ENCODE measurements around the gene ATP2B3.

ATP2B3 gene

DNA sequence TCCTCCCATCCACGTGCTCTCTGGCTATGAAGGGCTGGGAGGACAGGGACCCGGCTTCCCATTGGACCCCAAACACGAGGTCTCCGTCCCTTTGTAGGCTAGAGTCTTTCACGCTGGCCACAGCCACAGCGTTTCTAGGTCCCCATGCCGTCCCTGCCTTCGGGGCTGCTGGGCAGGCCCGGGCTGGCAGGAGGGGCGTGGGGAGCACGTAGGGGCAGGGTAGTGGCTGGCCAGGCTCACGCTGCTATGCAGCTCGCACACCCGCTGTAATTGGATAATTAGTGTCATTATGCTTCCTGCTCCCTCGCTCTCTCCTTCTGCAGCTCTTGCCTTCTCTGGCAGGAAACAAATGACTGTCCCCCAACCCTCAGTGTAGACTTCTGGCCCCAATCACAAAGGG, 9.8 kb downstream of the ATP2B3 start:
- H3K9me3 ChIP-seq (ENCODE audit: control insufficient read depth in 2 of 2, low read length in 2 of 2): no peaks in the 10 kb centered on the region
- H3K9ac ChIP-seq (ENCODE audit: low read depth in 1 of 2, low read length in 2 of 2): no peak overlapping the region
- peaks cover 7 to 11% of the 10 kb centered on the region in 2 donors for H3K27me3 ChIP-seq (ENCODE audit: control insufficient read depth in 2 of 2, insufficient read depth in 2 of 2, low read length in 2 of 2)
- H3K4me3 ChIP-seq (ENCODE audit: low read length in 2 of 2): no peak overlapping the region
- H3K36me3 ChIP-seq (ENCODE audit: control insufficient read depth in 2 of 2, insufficient read depth in 2 of 2, low read length in 2 of 2): no peaks in the 10 kb centered on the region
- no peaks in the 10 kb centered on the region for H3K4me1 ChIP-seq (ENCODE audit: control insufficient read depth in 2 of 2, insufficient read depth in 2 of 2, low read length in 2 of 2)
- no peak overlapping the region for H3K27ac ChIP-seq (ENCODE audit: low read depth in 2 of 2, low read length in 2 of 2)

DNA sequence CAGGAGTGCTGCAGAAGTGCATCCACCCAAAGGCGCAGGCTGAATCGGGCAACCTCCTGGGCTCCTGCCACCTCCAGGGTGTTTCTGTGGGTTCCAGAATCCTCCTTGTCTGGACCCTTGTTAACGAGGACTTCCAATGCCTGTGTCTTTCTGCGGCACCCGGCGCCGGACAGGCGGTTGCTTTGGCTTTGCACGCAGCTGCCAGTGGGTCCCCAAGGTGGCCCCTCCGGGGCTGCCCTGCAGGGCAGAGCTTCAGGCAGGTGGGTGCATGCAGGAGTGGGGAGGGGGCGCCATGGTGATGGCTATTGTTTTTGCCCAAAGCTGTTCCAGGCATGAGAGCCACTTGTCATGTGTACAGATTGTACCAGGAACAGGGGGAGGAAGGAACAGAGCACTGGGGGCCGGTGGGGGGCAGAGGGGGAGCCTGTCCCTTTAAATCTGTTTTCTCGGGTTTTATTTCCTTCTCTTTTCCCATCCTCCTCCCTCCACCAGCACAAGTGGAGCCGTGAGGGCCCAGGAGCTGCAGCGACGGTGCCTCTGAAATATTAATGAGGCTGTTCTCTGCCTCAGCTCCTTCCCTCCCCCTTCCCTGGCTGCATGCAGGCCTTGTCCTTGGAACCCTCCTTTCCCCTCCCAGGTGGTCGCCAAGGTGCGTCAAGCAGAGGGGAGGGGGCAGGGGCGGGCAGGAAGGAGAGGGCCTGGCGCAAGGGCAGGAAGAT, 13.1 kb downstream of the ATP2B3 start:
- Histone ChIP-seq H3K4me1 (ENCODE audit: control insufficient read depth in 2 of 2, insufficient read depth in 2 of 2, low read length in 2 of 2) (no peaks in the 10 kb centered on the region), H3K9me3 (ENCODE audit: control insufficient read depth in 2 of 2, low read length in 2 of 2) (no peaks in the 10 kb centered on the region), H3K4me3 (ENCODE audit: low read length in 2 of 2) (no peak overlapping the region), H3K36me3 (ENCODE audit: control insufficient read depth in 2 of 2, insufficient read depth in 2 of 2, low read length in 2 of 2) (no peaks in the 10 kb centered on the region), H3K27ac (ENCODE audit: low read depth in 2 of 2, low read length in 2 of 2) (no peak overlapping the region), H3K27me3 (ENCODE audit: control insufficient read depth in 2 of 2, insufficient read depth in 2 of 2, low read length in 2 of 2) (peaks cover 5 to 7% of the 10 kb centered on the region in 2 donors), H3K9ac (ENCODE audit: low read depth in 1 of 2, low read length in 2 of 2) (no peak overlapping the region)

DNA sequence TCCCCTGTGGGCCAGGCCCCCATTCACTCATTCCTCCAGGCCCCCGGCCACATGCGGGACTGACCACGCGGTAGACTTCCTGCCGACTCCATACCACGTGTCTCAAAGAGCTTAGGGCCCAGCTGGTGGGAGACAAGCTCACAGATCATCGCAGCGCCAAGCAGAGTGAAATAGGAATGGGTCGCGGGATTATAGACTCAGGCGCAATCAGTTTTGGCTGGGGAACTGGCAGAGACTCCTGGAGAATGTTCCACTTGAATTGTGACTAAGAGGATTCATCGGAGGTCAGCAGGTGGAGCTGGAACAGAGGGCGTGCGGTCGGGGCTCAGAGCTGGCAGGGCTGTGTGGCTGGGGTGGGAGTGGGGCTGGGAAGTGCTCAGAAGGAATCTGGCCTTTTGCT, 15.6 kb downstream of the ATP2B3 start:
- Histone ChIP-seq H3K27me3 (ENCODE audit: control insufficient read depth in 2 of 2, insufficient read depth in 2 of 2, low read length in 2 of 2) (peaks cover 0 to 3% of the 10 kb centered on the region in 2 donors), H3K36me3 (ENCODE audit: control insufficient read depth in 2 of 2, insufficient read depth in 2 of 2, low read length in 2 of 2) (no peaks in the 10 kb centered on the region), H3K27ac (ENCODE audit: low read depth in 2 of 2, low read length in 2 of 2) (no peak overlapping the region), H3K4me1 (ENCODE audit: control insufficient read depth in 2 of 2, insufficient read depth in 2 of 2, low read length in 2 of 2) (no peaks in the 10 kb centered on the region), H3K4me3 (ENCODE audit: low read length in 2 of 2) (no peak overlapping the region), H3K9me3 (ENCODE audit: control insufficient read depth in 2 of 2, low read length in 2 of 2) (no peaks in the 10 kb centered on the region), H3K9ac (ENCODE audit: low read depth in 1 of 2, low read length in 2 of 2) (no peak overlapping the region)

DNA sequence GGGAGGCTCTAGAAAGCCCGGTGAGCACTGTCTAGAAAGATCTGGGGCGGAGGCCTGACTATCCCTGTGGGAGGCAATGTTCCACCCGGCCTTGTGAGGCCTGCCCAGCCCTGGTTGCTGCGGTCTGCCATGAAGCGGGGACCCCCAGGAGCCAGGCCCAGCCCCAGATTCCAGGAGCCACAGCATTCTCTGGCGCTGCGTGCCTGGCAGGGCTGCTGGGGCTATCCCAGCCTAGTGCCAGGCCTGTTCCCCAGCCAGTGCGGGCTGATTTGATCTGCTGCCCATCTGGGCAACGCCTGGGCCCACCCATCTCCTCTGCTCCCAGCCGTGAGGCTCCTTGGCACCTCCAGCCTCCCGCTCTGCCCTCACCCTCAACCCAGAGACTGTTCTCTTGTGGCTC, 19.6 kb downstream of the ATP2B3 start:
- Histone ChIP-seq H3K27ac (ENCODE audit: low read depth in 2 of 2, low read length in 2 of 2) (no peak overlapping the region), H3K9me3 (ENCODE audit: control insufficient read depth in 2 of 2, low read length in 2 of 2) (no peaks in the 10 kb centered on the region), H3K4me1 (ENCODE audit: control insufficient read depth in 2 of 2, insufficient read depth in 2 of 2, low read length in 2 of 2) (no peaks in the 10 kb centered on the region), H3K36me3 (ENCODE audit: control insufficient read depth in 2 of 2, insufficient read depth in 2 of 2, low read length in 2 of 2) (no peaks in the 10 kb centered on the region), H3K9ac (ENCODE audit: low read depth in 1 of 2, low read length in 2 of 2) (no peak overlapping the region), H3K4me3 (ENCODE audit: low read length in 2 of 2) (no peak overlapping the region), H3K27me3 (ENCODE audit: control insufficient read depth in 2 of 2, insufficient read depth in 2 of 2, low read length in 2 of 2) (peaks cover 0 to 10% of the 10 kb centered on the region in 2 donors)

DNA sequence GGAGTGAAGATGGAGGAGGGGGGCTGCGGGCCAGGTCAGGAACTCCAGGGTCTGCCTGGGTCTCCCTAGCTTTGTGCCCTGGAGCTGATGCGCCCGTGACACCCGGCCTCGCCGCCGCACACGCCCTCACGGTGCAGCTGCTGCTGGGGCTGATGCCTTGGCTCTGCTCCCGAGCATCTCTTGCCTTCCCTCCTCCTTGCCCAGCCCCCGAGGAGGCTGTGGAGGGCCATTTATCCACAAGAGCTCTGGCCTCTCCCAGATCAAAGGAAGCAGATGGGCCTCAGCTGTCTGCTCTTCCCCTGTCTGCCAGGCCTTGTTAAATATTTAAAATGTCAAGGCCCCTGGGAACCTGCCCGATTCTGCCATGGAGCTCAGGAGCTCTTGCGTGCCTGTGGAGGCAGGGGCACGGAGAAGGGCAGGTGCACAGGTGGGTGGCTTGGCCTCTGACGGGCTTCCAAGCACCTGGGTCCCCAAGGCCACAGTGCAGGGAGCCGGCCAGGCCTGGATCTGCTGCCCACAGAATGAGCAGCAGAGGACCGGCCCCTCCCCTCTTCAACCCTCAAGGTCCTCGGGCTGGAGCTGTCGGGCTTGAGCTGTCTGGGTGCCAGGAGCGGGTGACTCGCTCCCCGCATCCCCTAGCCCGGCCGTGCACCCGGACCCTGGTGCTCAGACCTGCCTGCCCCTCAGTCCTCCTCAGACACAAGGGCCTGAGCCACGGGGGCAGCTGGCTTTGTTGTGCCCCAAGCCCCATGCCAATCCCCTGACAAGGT, 20.3 kb downstream of the ATP2B3 start:
- Histone ChIP-seq H3K4me1 (ENCODE audit: control insufficient read depth in 2 of 2, insufficient read depth in 2 of 2, low read length in 2 of 2) (no peaks in the 10 kb centered on the region), H3K9ac (ENCODE audit: low read depth in 1 of 2, low read length in 2 of 2) (no peak overlapping the region), H3K27me3 (ENCODE audit: control insufficient read depth in 2 of 2, insufficient read depth in 2 of 2, low read length in 2 of 2) (peaks cover 0 to 10% of the 10 kb centered on the region in 2 donors), H3K27ac (ENCODE audit: low read depth in 2 of 2, low read length in 2 of 2) (no peak overlapping the region), H3K36me3 (ENCODE audit: control insufficient read depth in 2 of 2, insufficient read depth in 2 of 2, low read length in 2 of 2) (no peaks in the 10 kb centered on the region), H3K9me3 (ENCODE audit: control insufficient read depth in 2 of 2, low read length in 2 of 2) (no peaks in the 10 kb centered on the region), H3K4me3 (ENCODE audit: low read length in 2 of 2) (no peak overlapping the region)

DNA sequence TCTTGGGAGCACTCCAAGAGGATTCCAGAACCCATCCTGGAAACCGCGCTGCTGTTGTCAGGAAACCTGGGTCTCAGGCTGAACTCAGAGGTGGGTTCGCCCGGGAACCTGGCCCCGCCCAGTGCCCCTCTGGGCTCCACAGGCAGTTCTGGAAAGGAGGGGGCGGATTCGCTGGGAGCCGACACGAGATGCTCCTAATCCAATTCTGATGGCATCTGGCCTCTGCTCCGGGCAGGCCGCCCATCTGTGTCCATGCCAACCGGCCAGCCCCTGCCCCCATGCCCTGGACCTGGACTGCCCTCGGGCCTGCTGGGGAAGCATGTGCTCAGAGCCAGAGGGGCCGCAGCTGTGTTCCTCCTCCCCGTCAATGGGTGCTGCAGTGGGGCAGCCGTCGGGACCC, 21.0 kb downstream of the ATP2B3 start:
- Histone ChIP-seq H3K9me3 (ENCODE audit: control insufficient read depth in 2 of 2, low read length in 2 of 2) (no peaks in the 10 kb centered on the region), H3K9ac (ENCODE audit: low read depth in 1 of 2, low read length in 2 of 2) (no peak overlapping the region), H3K27me3 (ENCODE audit: control insufficient read depth in 2 of 2, insufficient read depth in 2 of 2, low read length in 2 of 2) (peaks cover 0 to 10% of the 10 kb centered on the region in 2 donors), H3K4me1 (ENCODE audit: control insufficient read depth in 2 of 2, insufficient read depth in 2 of 2, low read length in 2 of 2) (no peaks in the 10 kb centered on the region), H3K36me3 (ENCODE audit: control insufficient read depth in 2 of 2, insufficient read depth in 2 of 2, low read length in 2 of 2) (no peaks in the 10 kb centered on the region), H3K27ac (ENCODE audit: low read depth in 2 of 2, low read length in 2 of 2) (no peak overlapping the region), H3K4me3 (ENCODE audit: low read length in 2 of 2) (no peak overlapping the region)

DNA sequence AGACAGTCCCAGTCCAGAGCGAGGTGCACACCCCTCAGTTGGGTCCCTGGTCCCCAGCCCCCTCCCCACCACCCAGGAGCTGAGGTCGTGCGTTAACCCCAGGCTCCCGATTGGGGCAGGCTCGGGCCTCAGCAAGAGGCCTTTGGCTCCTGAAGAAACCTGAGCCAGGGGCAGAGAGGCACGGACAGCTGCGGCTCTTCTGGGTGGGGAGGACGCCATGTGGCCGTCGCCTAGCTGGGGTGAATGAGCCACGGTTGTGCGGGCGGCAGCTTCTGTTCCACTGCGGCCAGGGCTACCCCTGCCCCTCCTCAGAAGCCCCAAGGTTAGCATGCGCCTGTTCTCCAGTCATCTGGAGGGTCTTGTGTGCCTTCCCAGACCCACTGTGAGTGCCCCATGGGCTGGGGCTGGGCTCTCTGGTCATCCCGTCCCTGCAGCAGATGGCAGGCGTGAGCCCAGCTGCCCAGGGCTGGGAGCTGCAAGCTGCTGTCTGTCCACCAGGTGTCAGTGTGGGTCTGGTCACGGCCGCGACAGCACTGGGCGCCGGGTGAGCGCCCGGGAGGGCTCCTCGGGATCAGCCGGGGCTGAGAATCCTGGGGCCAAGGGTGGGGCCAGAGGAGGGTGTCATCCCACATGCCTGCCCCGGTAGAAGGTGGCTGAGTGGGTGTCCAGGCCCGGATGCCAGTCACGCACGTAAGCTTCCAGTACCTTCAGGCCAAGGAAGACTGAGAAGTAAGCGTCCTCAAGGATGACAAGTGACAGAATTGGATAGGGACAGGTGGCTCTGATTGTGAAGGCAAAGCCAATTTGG, 21.9 kb downstream of the ATP2B3 start:
- Histone ChIP-seq H3K27ac (ENCODE audit: low read depth in 2 of 2, low read length in 2 of 2) (no peak overlapping the region), H3K27me3 (ENCODE audit: control insufficient read depth in 2 of 2, insufficient read depth in 2 of 2, low read length in 2 of 2) (peaks cover 0 to 10% of the 10 kb centered on the region in 2 donors), H3K9me3 (ENCODE audit: control insufficient read depth in 2 of 2, low read length in 2 of 2) (no peaks in the 10 kb centered on the region), H3K36me3 (ENCODE audit: control insufficient read depth in 2 of 2, insufficient read depth in 2 of 2, low read length in 2 of 2) (no peaks in the 10 kb centered on the region), H3K4me3 (ENCODE audit: low read length in 2 of 2) (no peak overlapping the region), H3K4me1 (ENCODE audit: control insufficient read depth in 2 of 2, insufficient read depth in 2 of 2, low read length in 2 of 2) (no peaks in the 10 kb centered on the region), H3K9ac (ENCODE audit: low read depth in 1 of 2, low read length in 2 of 2) (no peak overlapping the region)

DNA sequence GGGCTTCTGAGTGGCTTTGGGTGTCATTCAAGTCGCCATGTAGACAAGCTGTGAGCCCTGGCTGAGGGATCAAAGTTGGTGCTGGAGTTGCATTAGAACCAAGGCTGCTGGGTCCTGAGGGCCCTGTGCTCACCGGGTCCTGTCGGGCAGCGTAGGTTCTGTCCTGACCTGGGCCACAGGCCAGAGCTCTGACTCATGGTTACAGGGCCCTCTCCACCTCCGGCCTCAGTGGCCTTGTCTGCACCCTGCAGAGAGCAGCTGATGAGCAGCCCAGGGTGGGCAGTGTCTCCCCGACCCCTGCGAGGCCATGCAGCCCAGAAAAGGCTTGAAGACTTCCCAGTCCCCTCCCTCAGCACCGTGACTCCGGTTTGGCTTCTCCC, 22.5 kb downstream of the ATP2B3 start:
- H3K4me3 ChIP-seq (ENCODE audit: low read length in 2 of 2): no peak overlapping the region
- no peaks in the 10 kb centered on the region for H3K9me3 ChIP-seq (ENCODE audit: control insufficient read depth in 2 of 2, low read length in 2 of 2)
- H3K9ac ChIP-seq (ENCODE audit: low read depth in 1 of 2, low read length in 2 of 2): no peak overlapping the region
- no peaks in the 10 kb centered on the region for H3K4me1 ChIP-seq (ENCODE audit: control insufficient read depth in 2 of 2, insufficient read depth in 2 of 2, low read length in 2 of 2)
- no peak overlapping the region for H3K27ac ChIP-seq (ENCODE audit: low read depth in 2 of 2, low read length in 2 of 2)
- H3K27me3 ChIP-seq (ENCODE audit: control insufficient read depth in 2 of 2, insufficient read depth in 2 of 2, low read length in 2 of 2): peaks cover 0 to 10% of the 10 kb centered on the region in 2 donors
- H3K36me3 ChIP-seq (ENCODE audit: control insufficient read depth in 2 of 2, insufficient read depth in 2 of 2, low read length in 2 of 2): no peaks in the 10 kb centered on the region

DNA sequence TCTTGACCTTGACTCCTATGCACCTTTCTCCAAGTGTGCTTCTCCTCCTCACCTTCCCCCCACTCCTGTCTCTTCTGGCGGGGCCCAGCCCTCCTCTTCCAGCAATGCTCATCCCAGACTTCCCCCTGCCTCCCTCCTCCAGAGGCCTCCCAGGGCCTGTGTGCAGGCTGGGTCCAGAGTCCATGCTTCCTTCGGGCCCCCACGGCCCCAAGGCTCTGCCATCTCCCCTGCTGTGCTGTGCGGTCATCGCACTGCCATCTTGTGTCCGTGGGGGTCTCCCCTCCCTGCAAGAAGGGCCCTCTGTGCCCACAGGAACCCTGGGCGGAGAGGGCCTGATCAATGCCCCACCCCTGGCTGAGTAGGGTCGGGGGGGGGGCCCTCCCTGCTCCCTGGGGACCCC, 27.3 kb downstream of the ATP2B3 start:
- no peaks in the 10 kb centered on the region for H3K4me1 ChIP-seq (ENCODE audit: control insufficient read depth in 2 of 2, insufficient read depth in 2 of 2, low read length in 2 of 2)
- peaks cover 6 to 9% of the 10 kb centered on the region in 2 donors for H3K27me3 ChIP-seq (ENCODE audit: control insufficient read depth in 2 of 2, insufficient read depth in 2 of 2, low read length in 2 of 2)
- no peak overlapping the region for H3K4me3 ChIP-seq (ENCODE audit: low read length in 2 of 2)
- no peak overlapping the region for H3K9ac ChIP-seq (ENCODE audit: low read depth in 1 of 2, low read length in 2 of 2)
- H3K36me3 ChIP-seq (ENCODE audit: control insufficient read depth in 2 of 2, insufficient read depth in 2 of 2, low read length in 2 of 2): no peaks in the 10 kb centered on the region
- H3K9me3 ChIP-seq (ENCODE audit: control insufficient read depth in 2 of 2, low read length in 2 of 2): no peaks in the 10 kb centered on the region
- no peak overlapping the region for H3K27ac ChIP-seq (ENCODE audit: low read depth in 2 of 2, low read length in 2 of 2)

DNA sequence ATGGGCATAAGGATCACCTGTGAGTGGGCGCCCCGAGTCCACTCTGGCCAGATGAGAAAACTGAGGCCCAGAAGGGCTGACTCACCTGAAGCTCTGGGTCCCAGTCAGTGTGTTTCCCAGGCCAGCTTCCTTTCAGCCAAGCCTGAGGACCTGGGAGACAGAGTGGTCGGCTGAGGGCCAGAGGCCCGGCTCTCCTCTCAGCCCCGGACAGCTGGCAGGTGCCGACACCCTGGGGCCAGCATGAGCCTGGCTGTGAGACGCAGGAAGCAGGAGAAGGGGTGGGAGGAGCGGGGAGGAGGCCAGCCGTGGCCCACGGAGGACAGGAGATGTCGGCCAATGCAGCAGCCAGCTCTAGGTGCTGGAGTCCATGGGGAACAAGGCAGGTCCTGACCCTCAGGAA, 28.9 kb downstream of the ATP2B3 start:
- Histone ChIP-seq H3K27ac (ENCODE audit: low read depth in 2 of 2, low read length in 2 of 2) (no peak overlapping the region), H3K4me1 (ENCODE audit: control insufficient read depth in 2 of 2, insufficient read depth in 2 of 2, low read length in 2 of 2) (no peaks in the 10 kb centered on the region), H3K27me3 (ENCODE audit: control insufficient read depth in 2 of 2, insufficient read depth in 2 of 2, low read length in 2 of 2) (peaks cover 5 to 8% of the 10 kb centered on the region in 2 donors), H3K36me3 (ENCODE audit: control insufficient read depth in 2 of 2, insufficient read depth in 2 of 2, low read length in 2 of 2) (no peaks in the 10 kb centered on the region), H3K9me3 (ENCODE audit: control insufficient read depth in 2 of 2, low read length in 2 of 2) (no peaks in the 10 kb centered on the region), H3K9ac (ENCODE audit: low read depth in 1 of 2, low read length in 2 of 2) (no peak overlapping the region), H3K4me3 (ENCODE audit: low read length in 2 of 2) (no peak overlapping the region)
